HG02884 (cell line): ENCODE results near the gene ZNF541.
A peak's percentile ranks its signal among the peaks of the same experiment; 100 is the strongest.
"Not testable (repeated sequence)": the region's sequence is repeated elsewhere in the genome, so short reads cannot be mapped to it uniquely, and the experiment has no call there.

Experiments
- ATAC-seq: cut with Tn5 transposase; IDR thresholded peaks from one replicate; pipeline ENCODE4 v1.9.1; 2021; ENCODE audit warnings: mild to moderate bottlenecking, moderate library complexity; ENCODE audit not compliant: unreplicated experiment

The ZNF541 gene

GRCh38 chr19:47601180-47601904, 28.4 kb upstream of the ZNF541 start:
- no peak for ATAC-seq

- ATAC-seq = peak; percentile 88
Observed at GRCh38 chr19:47600246-47601179, 27.6 kb upstream of the ZNF541 start.

GRCh38 chr19:47599671-47600245, 26.8 kb upstream of the ZNF541 start:
- not testable (repeated sequence) for ATAC-seq

GRCh38 chr19:47598407-47599349, 25.7 kb upstream of the ZNF541 start:
- ATAC-seq = no peak

- ATAC-seq = no peak
Observed at GRCh38 chr19:47595944-47596343, 23.0 kb upstream of the ZNF541 start.

- no peak for ATAC-seq
Observed at GRCh38 chr19:47593860-47594259, 20.9 kb upstream of the ZNF541 start.

GRCh38 chr19:47589824-47590223, 16.9 kb upstream of the ZNF541 start:
- ATAC-seq = no peak

- no peak for ATAC-seq
Observed at GRCh38 chr19:47587295-47587694, 14.3 kb upstream of the ZNF541 start.

GRCh38 chr19:47583161-47583560, 10.2 kb upstream of the ZNF541 start:
- ATAC-seq = not testable (repeated sequence)

- ATAC-seq = no peak
Observed at GRCh38 chr19:47582320-47582909, 9.5 kb upstream of the ZNF541 start.

GRCh38 chr19:47581605-47582319, 8.8 kb upstream of the ZNF541 start:
- ATAC-seq = no peak

- ATAC-seq = no peak
Observed at GRCh38 chr19:47580397-47580796, 7.4 kb upstream of the ZNF541 start.

- no peak for ATAC-seq
Observed at GRCh38 chr19:47572635-47573034, 313 bp downstream of the ZNF541 start.

- no peak for ATAC-seq
Observed at GRCh38 chr19:47569331-47569730, 3.6 kb downstream of the ZNF541 start.

GRCh38 chr19:47564081-47564480, 8.9 kb downstream of the ZNF541 start:
- no peak for ATAC-seq

- no peak for ATAC-seq
Observed at GRCh38 chr19:47561440-47562057, 11.4 kb downstream of the ZNF541 start.

- ATAC-seq = no peak
Observed at GRCh38 chr19:47560999-47561398, 11.9 kb downstream of the ZNF541 start.

GRCh38 chr19:47550129-47550528, 22.8 kb downstream of the ZNF541 start:
- no peak for ATAC-seq

- ATAC-seq = no peak
Observed at GRCh38 chr19:47549261-47549862, 23.6 kb downstream of the ZNF541 start.
